Measurements from ENCODE around the gene RTN4RL2.

- no peak for TF ChIP-seq CTCF (IDR thresholded peaks at IDR 0.05)
- no peak for TF ChIP-seq EP300 (IDR thresholded peaks at IDR 0.05)
Observed at GRCh38 chr11:57514538-57515331, 54.4 kb downstream of the RTN4RL2 start.

All from ovary (tissue), 3 donors.